HepG2 (cell line): ENCODE data around the gene TMEM95. TPM values are rescaled to one million over a fixed set of nuclear protein-coding genes. Genes with fewer than 3 reads are reported as not detected.
"Not testable (repeated sequence)": the region's sequence is repeated elsewhere in the genome, so short reads cannot be mapped to it uniquely, and the experiment has no call there.

Experiments used
- ATAC-seq: fragments of 200-7000 bp; cut with Tn5 transposase; 3 replicates; pipeline ENCODE4 v1.9.1; 2020; ENCODE audit warnings: mild to moderate bottlenecking, moderate library complexity
- BruUV-seq: library from RNA; stranded (reverse); fragments of 400-500 nt; replicated peaks from 2 replicates; lab custom pipeline; 2021; lab: Mats Ljungman, UMichigan
- CTCF ChIA-PET: fragments of 300-600 bp; formaldehyde crosslinking; extraction: SDS; loops from one replicate; lab custom pipeline; 2021; ENCODE audit warnings: low total read pairs, inconsistent platforms, low intra/inter-chr PET ratio; lab: Yijun Ruan, JAX
- POLR2A ChIA-PET: fragments of 350-600 bp; sonication (Branson Sonifier 250); formaldehyde crosslinking; loops from one replicate; lab custom pipeline; 2020; ENCODE audit warnings: antibody characterized with exemption, inconsistent platforms; lab: Yijun Ruan, JAX
- DNase-seq: peaks from one replicate; pipeline ENCODE4 v3.0.0-alpha.2; 2015; ENCODE audit warnings: low spot score
- FAIRE-seq: peaks from 3 replicates; lab custom pipeline; 2011; peaks lifted over from hg19 to GRCh38; lab: Jason Lieb, UNC
- H2AFZ ChIP-seq: one replicate; pipeline ENCODE4 v1.6.1; 2011; ENCODE audit warnings: low read length, inconsistent platforms
- H3K27ac ChIP-seq: fragments of 300-600 bp; 3 replicates; pipeline ENCODE4 v1.8.0; 2011; ENCODE audit warnings: mixed run types, mild to moderate bottlenecking, mixed read lengths, low read length, inconsistent platforms; ENCODE audit not compliant: insufficient read depth; ENCODE audit errors: extremely low read length
- H3K27me3 ChIP-seq, 2 experiments: fragments of 200-600 bp in 1 of 2; 2 replicates in 1 of 2; 3 replicates in 1 of 2; pipeline versions ENCODE4 v1.6.0 to v1.8.0; 2011; ENCODE audit warnings: low read length in 2 of 2, mild to moderate bottlenecking in 2 of 2, moderate library complexity in 2 of 2, inconsistent platforms in 1 of 2; ENCODE audit not compliant: insufficient read depth in 2 of 2, control insufficient read depth in 1 of 2
- H3K36me3 ChIP-seq, 2 experiments: fragments of 200-600 bp in 1 of 2; replicated peaks in 1 of 2; 2 replicates in 1 of 2; 3 replicates in 1 of 2; pipeline versions ENCODE4 v1.5.1 to v1.8.0; 2011; ENCODE audit warnings: low read length in 2 of 2, inconsistent platforms in 1 of 2; ENCODE audit not compliant: insufficient read depth in 2 of 2, control insufficient read depth in 1 of 2
- H3K4me1 ChIP-seq: 2 replicates; pipeline ENCODE4 v1.5.1; 2012; ENCODE audit warnings: low read length, inconsistent platforms; ENCODE audit not compliant: insufficient read depth
- H3K4me2 ChIP-seq: 2 replicates; pipeline ENCODE4 v1.6.0; 2011; ENCODE audit warnings: low read depth, low read length, inconsistent platforms
- H3K4me3 ChIP-seq, 3 experiments: fragments of 200-600 bp in 1 of 3; sonication (generic), shearing (Covaris generic) in 1 of 3; replicated peaks in 1 of 3; 2 replicates each; pipeline ENCODE4 v1.5.1; 2011 to 2016; ENCODE audit warnings: low read length in 3 of 3, inconsistent platforms in 2 of 3, low read depth in 2 of 3, mild to moderate bottlenecking in 2 of 3, control low read depth in 1 of 3, mixed read lengths in 1 of 3; ENCODE audit not compliant: insufficient read depth in 1 of 3
- H3K79me2 ChIP-seq: one replicate; pipeline ENCODE4 v1.6.1; 2011; ENCODE audit warnings: low read length, inconsistent platforms; ENCODE audit not compliant: insufficient read depth
- H3K9ac ChIP-seq: 2 replicates; pipeline ENCODE4 v1.6.0; 2011; ENCODE audit warnings: mild to moderate bottlenecking, low read depth, low read length, inconsistent platforms; ENCODE audit not compliant: insufficient read depth
- H3K9me3 ChIP-seq: 2 replicates; pipeline ENCODE4 v1.5.1; 2012; ENCODE audit warnings: mild to moderate bottlenecking, low read length
- H4K20me1 ChIP-seq: 2 replicates; pipeline ENCODE4 v1.6.0; 2011; ENCODE audit warnings: inconsistent platforms, mild to moderate bottlenecking, low read length, moderate library complexity; ENCODE audit not compliant: insufficient read depth
- FOSL2 ChIP-seq: sonication (generic); formaldehyde crosslinking; IDR thresholded peaks from 2 replicates; pipeline ENCODE4 v1.4.0; 2020; ENCODE audit warnings: missing genetic modification reagents
- HNF4A ChIP-seq: sonication (generic); formaldehyde crosslinking; IDR thresholded peaks from 2 replicates; pipeline ENCODE4 v1.4.0; 2020; ENCODE audit warnings: missing genetic modification reagents
- LCORL ChIP-seq, 2 experiments: fragments of 450-650 bp in 1 of 2; sonication (generic) in 1 of 2; formaldehyde crosslinking in 1 of 2; IDR thresholded peaks; 2 replicates each; pipeline versions ENCODE4 v1.5.0 to v1.6.1; 2017 to 2020; ENCODE audit warnings: antibody characterized with exemption in 1 of 2, missing genetic modification reagents in 1 of 2
- TEAD3 ChIP-seq: optimal IDR thresholded peaks from 2 replicates; pipeline ENCODE3; 2016; ENCODE audit warnings: borderline replicate concordance
- YY1 ChIP-seq: IDR thresholded peaks from 2 replicates; pipeline ENCODE4 v1.6.1; 2011; ENCODE audit warnings: low read length, low read depth, moderate library complexity, mild to moderate bottlenecking; ENCODE audit not compliant: insufficient read depth, insufficient replicate concordance
- ZFP37 ChIP-seq: sonication (generic); formaldehyde crosslinking; IDR thresholded peaks from 2 replicates; pipeline ENCODE4 v1.4.0; 2020; ENCODE audit warnings: missing genetic modification reagents, borderline replicate concordance
- ZFX ChIP-seq: sonication (generic); formaldehyde crosslinking; IDR thresholded peaks from 2 replicates; pipeline ENCODE4 v1.4.0; 2020; ENCODE audit warnings: mild to moderate bottlenecking, low read depth, missing genetic modification reagents, moderate library complexity
- ZNF619 ChIP-seq: sonication (generic); formaldehyde crosslinking; IDR thresholded peaks from 2 replicates; pipeline ENCODE4 v1.4.0; 2020; ENCODE audit warnings: mild to moderate bottlenecking, missing genetic modification reagents
- ZNF7 ChIP-seq: IDR thresholded peaks from 2 replicates; pipeline ENCODE4 v1.6.1; 2016; ENCODE audit warnings: missing biosample characterization, missing genetic modification reagents
- WGBS: methylation state at CpG from one replicate; pipeline ENCODE4 v1.1.6; 2017; ENCODE audit warnings: low lambda C conversion rate; 5-methylcytosine and 5-hydroxymethylcytosine counted together
- in situ Hi-C: cut with HindIII; loops from 2 replicates; pipeline ENCODE4 v1.10.0; 2017; ENCODE audit warnings: low pct_unique_long_range_greater_than_20kb; ENCODE audit not compliant: extremely low pct_ligation_motif_present
- intact Hi-C: fragments of 100-400 bp; cut with micrococcal nuclease; formaldehyde crosslinking; loops from one replicate; pipeline ENCODE4 v1.10.0; 2022; ENCODE audit not compliant: unreplicated experiment
- polyA plus RNA-seq, 8 experiments: library from polyadenylated mRNA; depleted of rRNA in 3 of 8; stranded (reverse) in 7 of 8; unstranded in 1 of 8; fragments of >200 nt; fragmentation: Illumina TruSeq in 4 of 8; extraction: Trizol in 4 of 8; gene quantifications; 2 replicates each; pipeline versions ENCODE4 v1.2.1 to v1.2.3, GENCODE V29; 2011 to 2016; ENCODE audit warnings: low read depth in 4 of 8, missing spikeins in 1 of 8, mixed read lengths in 1 of 8; ENCODE audit not compliant: insufficient read depth in 1 of 8
- total RNA-seq, 5 experiments: library from RNA; depleted of rRNA; stranded (reverse); fragments of >200 nt; fragmentation: Illumina TruSeq; extraction: Trizol; gene quantifications; 2 replicates each; pipeline ENCODE4 v1.2.3, GENCODE V29; 2016; ENCODE audit warnings: low read depth in 1 of 5
- TF ChIP-seq, protein P1 (sequence below), 2 experiments: fragments of 450-650 bp in 1 of 2; sonication (generic) in 1 of 2; formaldehyde crosslinking; IDR thresholded peaks; 2 replicates each; pipeline versions ENCODE4 v1.5.0 to v1.8.0; 2020 to 2022; ENCODE audit warnings: mild to moderate bottlenecking in 1 of 2, missing genetic modification reagents in 1 of 2
- TF ChIP-seq, protein P2 (sequence below): sonication (generic); formaldehyde crosslinking; IDR thresholded peaks from 2 replicates; pipeline ENCODE4 v1.5.0; 2020; ENCODE audit warnings: mild to moderate bottlenecking, missing genetic modification reagents

The TMEM95 gene
- total and polyA plus RNA-seq, 2 of the 13 experiments (the other 11 are each of a cell fraction or from before 2014, with no cell fraction given), result not detected

DNA sequence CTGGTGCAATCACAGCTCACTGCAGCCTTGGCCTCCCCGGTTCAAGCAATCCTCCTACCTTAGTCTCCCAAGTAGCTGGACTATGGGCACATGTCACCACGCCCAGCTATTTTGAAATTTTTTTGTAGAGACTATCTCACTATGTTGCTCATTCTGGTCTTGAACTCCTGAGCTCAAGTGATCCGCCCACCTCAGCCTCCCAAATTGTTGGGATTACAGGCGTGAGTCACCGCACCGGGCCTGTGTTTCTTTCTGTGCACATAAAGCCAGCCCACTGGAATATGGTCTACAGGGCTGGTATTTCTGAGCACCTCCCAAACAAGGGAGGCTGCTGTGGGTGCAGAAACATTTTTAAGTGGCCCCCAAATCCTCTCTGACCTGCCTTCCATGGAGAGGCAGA, 8.4 kb downstream of the TMEM95 start:
- Histone ChIP-seq H3K79me2 (no peaks in the 10 kb centered on the region), H2AFZ (no peak overlapping the region), H3K9ac (no peak overlapping the region), H3K4me2 (no peak overlapping the region), H3K9me3 (no peaks in the 10 kb centered on the region), H3K4me3 (no peak overlapping the region), H4K20me1 (no peaks in the 10 kb centered on the region), H3K36me3 (no peaks in the 10 kb centered on the region), H3K4me1 (peaks cover 14% of the 10 kb centered on the region), H3K27ac (no peak overlapping the region), H3K27me3 (peaks cover 0 to 8% of the 10 kb centered on the region in 2 experiments; a peak in 2 of 5 replicates)
- ATAC-seq (peak; percentile 83), FAIRE-seq (peak; percentile 74), DNase-seq (peak; percentile 69)
- BruUV-seq, result no TSS peak
- 1% methylated on average over 6 of the region's 6 CpGs for WGBS
- in situ Hi-C loops (no loop called here), intact Hi-C loops (no loop called here)
- POLR2A ChIA-PET, result interaction anchor here (1.0 to 1.5 kb wide), 3 partner anchors 41 to 82 kb away, joined by 3 to 7 read pairs (median 6); partner anchors contain the start of genes TMEM102 and TMEM256
- TF ChIP-seq TEAD3 (CRISPR knock-in tag), result peak; percentile 12
- TF ChIP-seq, protein P1, sequence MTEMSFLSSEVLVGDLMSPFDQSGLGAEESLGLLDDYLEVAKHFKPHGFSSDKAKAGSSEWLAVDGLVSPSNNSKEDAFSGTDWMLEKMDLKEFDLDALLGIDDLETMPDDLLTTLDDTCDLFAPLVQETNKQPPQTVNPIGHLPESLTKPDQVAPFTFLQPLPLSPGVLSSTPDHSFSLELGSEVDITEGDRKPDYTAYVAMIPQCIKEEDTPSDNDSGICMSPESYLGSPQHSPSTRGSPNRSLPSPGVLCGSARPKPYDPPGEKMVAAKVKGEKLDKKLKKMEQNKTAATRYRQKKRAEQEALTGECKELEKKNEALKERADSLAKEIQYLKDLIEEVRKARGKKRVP (CRISPR knock-in tag; IDR thresholded peaks at IDR 0.05), result no peak
- TF ChIP-seq LCORL (IDR thresholded peaks at IDR 0.05), result 0 out of 2 replicates have a peak, but pooled peaks have one; percentile 24
- TF ChIP-seq LCORL (CRISPR knock-in tag; IDR thresholded peaks at IDR 0.05), result no peak
- TF ChIP-seq ZFX (CRISPR knock-in tag), result 0 out of 2 replicates have a peak, but pooled peaks have one; percentile 16
- TF ChIP-seq ZFP37 (CRISPR knock-in tag), result no peak
- no peak for TF ChIP-seq ZNF619 (CRISPR knock-in tag)
- TF ChIP-seq HNF4A (CRISPR knock-in tag), result 0 out of 2 replicates have a peak, but pooled peaks have one; percentile 21
- TF ChIP-seq FOSL2, result peak; percentile 69
- TF ChIP-seq, protein P2, sequence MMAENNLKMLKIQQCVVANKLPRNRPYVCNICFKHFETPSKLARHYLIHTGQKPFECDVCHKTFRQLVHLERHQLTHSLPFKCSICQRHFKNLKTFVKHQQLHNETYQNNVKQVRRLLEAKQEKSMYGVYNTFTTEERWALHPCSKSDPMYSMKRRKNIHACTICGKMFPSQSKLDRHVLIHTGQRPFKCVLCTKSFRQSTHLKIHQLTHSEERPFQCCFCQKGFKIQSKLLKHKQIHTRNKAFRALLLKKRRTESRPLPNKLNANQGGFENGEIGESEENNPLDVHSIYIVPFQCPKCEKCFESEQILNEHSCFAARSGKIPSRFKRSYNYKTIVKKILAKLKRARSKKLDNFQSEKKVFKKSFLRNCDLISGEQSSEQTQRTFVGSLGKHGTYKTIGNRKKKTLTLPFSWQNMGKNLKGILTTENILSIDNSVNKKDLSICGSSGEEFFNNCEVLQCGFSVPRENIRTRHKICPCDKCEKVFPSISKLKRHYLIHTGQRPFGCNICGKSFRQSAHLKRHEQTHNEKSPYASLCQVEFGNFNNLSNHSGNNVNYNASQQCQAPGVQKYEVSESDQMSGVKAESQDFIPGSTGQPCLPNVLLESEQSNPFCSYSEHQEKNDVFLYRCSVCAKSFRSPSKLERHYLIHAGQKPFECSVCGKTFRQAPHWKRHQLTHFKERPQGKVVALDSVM, result peak; percentile 83
- TF ChIP-seq ZNF7 (CRISPR knock-in tag), result no peak
- no peak for TF ChIP-seq YY1
- CTCF ChIA-PET, result no interaction called here

DNA sequence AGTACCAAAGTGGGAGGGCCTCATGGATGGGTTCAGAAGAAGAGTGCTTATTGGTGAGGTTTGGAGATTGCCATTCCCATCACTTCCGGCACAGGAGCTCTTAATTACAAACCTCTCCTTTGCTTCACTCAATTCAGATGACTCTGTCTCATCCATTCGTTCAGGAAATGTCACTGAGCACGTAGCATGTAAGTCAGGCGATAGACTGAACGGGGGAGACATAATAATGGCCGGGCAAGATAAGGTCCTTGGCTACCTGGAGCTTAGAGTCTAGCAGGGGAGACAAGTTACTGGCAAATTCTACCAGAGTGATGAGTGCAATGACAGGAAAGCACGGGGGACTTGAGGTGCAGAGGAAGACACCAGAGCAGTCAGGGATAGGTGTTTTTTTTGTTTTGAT, 11.0 kb downstream of the TMEM95 start:
- H3K27ac ChIP-seq, intact Hi-C loops, H3K9ac ChIP-seq, H3K4me3 ChIP-seq, in situ Hi-C loops, H3K79me2 ChIP-seq, FAIRE-seq, H4K20me1 ChIP-seq, BruUV-seq, H3K36me3 ChIP-seq, ATAC-seq, DNase-seq, H3K4me2 ChIP-seq, H3K9me3 ChIP-seq, H2AFZ ChIP-seq, CTCF ChIA-PET, POLR2A ChIA-PET: not testable (repeated sequence)
- Histone ChIP-seq H3K27me3 (peaks cover 0 to 14% of the 10 kb centered on the region in 2 experiments; a peak in 3 of 5 replicates), H3K4me1 (peaks cover 23% of the 10 kb centered on the region)
- 57% methylated on average over 7 of the region's 7 CpGs for WGBS
